A549 (cell line): ENCODE measurements around the gene TM2D3. TPM values are rescaled to one million over a fixed set of nuclear protein-coding genes. Genes with fewer than 3 reads are reported as not detected.

ENCODE experiments used
- ATAC-seq, 2 experiments: fragments of 200-7000 bp in 1 of 2; fragments of >200 bp in 1 of 2; cut with Nextera tagmentation in 1 of 2; cut with Tn5 transposase in 1 of 2; 3 replicates each; pipeline versions ENCODE4 v1.8.0 to v1.9.1; 2018 to 2020; ENCODE audit warnings: mild to moderate bottlenecking in 1 of 2, moderate library complexity in 1 of 2
- CTCF ChIA-PET: fragments of 300-600 bp; sonication (Branson Sonifier 250); formaldehyde crosslinking; extraction: SDS; loops from one replicate; lab custom pipeline; 2021; ENCODE audit warnings: antibody characterized with exemption, inconsistent platforms; lab: Yijun Ruan, JAX
- POLR2A ChIA-PET: fragments of 350-600 bp; formaldehyde crosslinking; extraction: SDS; loops from one replicate; lab custom pipeline; 2021; ENCODE audit warnings: antibody characterized with exemption, inconsistent platforms; lab: Yijun Ruan, JAX
- DNase-seq, 2 experiments: peaks; one replicate each; pipeline versions ENCODE4 v3.0.0 to v3.0.0-alpha.2; 2011 to 2016; ENCODE audit warnings: low read depth in 1 of 2, low spot score in 1 of 2
- FAIRE-seq: peaks from 2 replicates; lab custom pipeline; 2011; peaks lifted over from hg19 to GRCh38; lab: Jason Lieb, UNC
- H3K27ac ChIP-seq, 2 experiments: fragments of >200 bp; sonication (Bioruptor Twin); formaldehyde crosslinking; 3 replicates each; pipeline ENCODE4 v1.5.1; 2016 to 2017
- H3K4me1 ChIP-seq: fragments of >200 bp; sonication (Bioruptor Twin); formaldehyde crosslinking; 3 replicates; pipeline ENCODE4 v1.6.1; 2016
- H3K4me2 ChIP-seq: fragments of >200 bp; sonication (Bioruptor Twin); formaldehyde crosslinking; 3 replicates; pipeline ENCODE4 v1.6.1; 2016
- H3K4me3 ChIP-seq: fragments of >200 bp; sonication (Bioruptor Twin); formaldehyde crosslinking; 3 replicates; pipeline ENCODE4 v1.5.1; 2016
- H3K9me3 ChIP-seq: fragments of >200 bp; sonication (Bioruptor Twin); formaldehyde crosslinking; 3 replicates; pipeline ENCODE4 v1.6.1; 2016
- BCL3 ChIP-seq: fragments of >200 bp; sonication (Bioruptor Twin); formaldehyde crosslinking; IDR thresholded peaks from 3 replicates; pipeline ENCODE4 v1.6.1; 2016
- BHLHE40 ChIP-seq: IDR thresholded peaks from 2 replicates; pipeline ENCODE4 v1.6.1; 2012; ENCODE audit warnings: low read depth, low read length, inconsistent platforms
- CBX8 ChIP-seq: fragments of 200-600 bp; sonication (generic); IDR thresholded peaks from 2 replicates; pipeline ENCODE4 v1.6.1; 2016
- CEBPB ChIP-seq, 2 experiments: fragments of >200 bp in 1 of 2; sonication (Bioruptor Twin) in 1 of 2; formaldehyde crosslinking in 1 of 2; IDR thresholded peaks; 2 replicates each; pipeline ENCODE4 v1.6.1; 2012 to 2016
- CHD2 ChIP-seq: fragments of 150-350 bp; IDR thresholded peaks from 2 replicates; pipeline ENCODE4 v1.6.1; 2014; ENCODE audit warnings: low read length; ENCODE audit not compliant: partially characterized antibody
- CTCF ChIP-seq: fragments of >200 bp; sonication (Bioruptor Twin); formaldehyde crosslinking; IDR thresholded peaks from 3 replicates; pipeline ENCODE4 v1.5.1; 2016
- E2F6 ChIP-seq: IDR thresholded peaks from 2 replicates; pipeline ENCODE4 v1.6.1; 2012; ENCODE audit warnings: low read depth, borderline replicate concordance
- EHMT2 ChIP-seq: fragments of 200-600 bp; sonication (generic); IDR thresholded peaks from 2 replicates; pipeline ENCODE4 v1.6.1; 2016; ENCODE audit warnings: antibody characterized with exemption, low read depth, mild to moderate bottlenecking, moderate library complexity
- HES2 ChIP-seq: fragments of >200 bp; sonication (Bioruptor Twin); formaldehyde crosslinking; IDR thresholded peaks from 2 replicates; pipeline ENCODE4 v1.6.1; 2016
- HOXA7 ChIP-seq: fragments of 250-450 bp; sonication (Bioruptor Pico); IDR thresholded peaks from 2 replicates; pipeline ENCODE4 v1.5.0; 2020; ENCODE audit warnings: mild to moderate bottlenecking, moderate library complexity
- HOXB5 ChIP-seq: fragments of 250-450 bp; sonication (Bioruptor Pico); IDR thresholded peaks from 2 replicates; pipeline ENCODE4 v1.5.0; 2020; ENCODE audit warnings: mild to moderate bottlenecking, moderate library complexity
- JUN ChIP-seq, 2 experiments: fragments of >200 bp; sonication (Bioruptor Twin); formaldehyde crosslinking; IDR thresholded peaks; 2 replicates in 1 of 2; 3 replicates in 1 of 2; pipeline ENCODE4 v1.6.1; 2016 to 2017
- JUNB ChIP-seq: fragments of >200 bp; sonication (Bioruptor Twin); formaldehyde crosslinking; IDR thresholded peaks from 2 replicates; pipeline ENCODE4 v1.6.1; 2016
- KDM1A ChIP-seq: fragments of 200-600 bp; sonication (generic); IDR thresholded peaks from 2 replicates; pipeline ENCODE4 v1.6.1; 2016; ENCODE audit warnings: low read depth, mild to moderate bottlenecking
- KDM5A ChIP-seq: fragments of 200-600 bp; sonication (generic); IDR thresholded peaks from 2 replicates; pipeline ENCODE4 v1.6.1; 2016; ENCODE audit warnings: antibody characterized with exemption, mild to moderate bottlenecking
- POLR2AphosphoS2 ChIP-seq: conservative IDR thresholded peaks from 2 replicates; pipeline ENCODE4 v1.6.1; 2012; ENCODE audit warnings: low read length, improper control_type of control experiment, inconsistent platforms
- RAD21 ChIP-seq, 2 experiments: fragments of >200 bp in 1 of 2; sonication (Bioruptor Twin) in 1 of 2; formaldehyde crosslinking in 1 of 2; IDR thresholded peaks in 1 of 2; conservative IDR thresholded peaks in 1 of 2; 2 replicates in 1 of 2; 3 replicates in 1 of 2; pipeline ENCODE4 v1.6.1; 2012 to 2018; ENCODE audit warnings: inconsistent platforms in 1 of 2
- RCOR1 ChIP-seq: fragments of 150-350 bp; IDR thresholded peaks from 2 replicates; pipeline ENCODE4 v1.6.1; 2014; ENCODE audit warnings: antibody characterized with exemption, low read length, low read depth
- RNF2 ChIP-seq: fragments of 200-600 bp; sonication (generic); IDR thresholded peaks from 2 replicates; pipeline ENCODE4 v1.6.1; 2016; ENCODE audit warnings: low read depth, mild to moderate bottlenecking, antibody characterized with exemption, moderate library complexity, borderline replicate concordance
- SMC3 ChIP-seq: fragments of >200 bp; sonication (Bioruptor Twin); formaldehyde crosslinking; IDR thresholded peaks from 3 replicates; pipeline ENCODE4 v1.6.1; 2018; ENCODE audit warnings: inconsistent platforms
- USF2 ChIP-seq: fragments of 450-650 bp; IDR thresholded peaks from 2 replicates; pipeline ENCODE4 v1.6.1; 2014; ENCODE audit warnings: antibody characterized with exemption
- WGBS: methylation state at CpG from one replicate; pipeline ENCODE4 v1.1.6; 2017; ENCODE audit errors: missing lambda C conversion rate; 5-methylcytosine and 5-hydroxymethylcytosine counted together
- polyA plus RNA-seq, 4 experiments: library from polyadenylated mRNA; depleted of rRNA in 3 of 4; stranded (reverse); fragments of >200 nt; fragmentation: RNase III in 1 of 4; extraction: RNeasy Plus Mini Kit Qiagen cat#74134 plus additional on column Dnase treatment in 1 of 4; gene quantifications; 2 replicates in 3 of 4; 3 replicates in 1 of 4; pipeline ENCODE4 v1.2.3, GENCODE V29; 2011 to 2017

The TM2D3 gene
- polyA plus RNA-seq, 2 of the 4 experiments (the other 2 are of a cell fraction): 39.6 to 76.6 TPM

- TF ChIP-seq USF2 (no peak), RNF2 (no peak), CBX8 (no peak), POLR2AphosphoS2 (no peak)
Observed at GRCh38 chr15:101608201-101608600, 44.0 kb downstream of the TM2D3 start (continued).

GRCh38 chr15:101607108-101607507, 45.1 kb downstream of the TM2D3 start:
- DNase-seq (no peak), FAIRE-seq (peak; percentile 68)

More at GRCh38 chr15:101607108-101607507, 45.1 kb downstream of the TM2D3 start:
- POLR2A ChIA-PET: no interaction called here
- H3K9me3 ChIP-seq: no peaks in the 10 kb centered on the region
- H3K4me3 ChIP-seq: no peak overlapping the region
- H3K4me2 ChIP-seq: no peak overlapping the region
- no peak for TF ChIP-seq RCOR1
- no peak for TF ChIP-seq SMC3
- TF ChIP-seq KDM1A: no peak
- no peak for TF ChIP-seq BCL3
- no peak for TF ChIP-seq BHLHE40
- no peak for TF ChIP-seq E2F6
- no peak for TF ChIP-seq EHMT2
- no peak for TF ChIP-seq JUNB
- no peak for TF ChIP-seq KDM5A
- TF ChIP-seq RAD21 (conservative IDR thresholded peaks at IDR 0.05 in 1 of 2, IDR thresholded peaks at IDR 0.05 in 1 of 2): no peak
- no peak for TF ChIP-seq JUN (IDR thresholded peaks at IDR 0.05)
- TF ChIP-seq CEBPB (IDR thresholded peaks at IDR 0.05): no peak
- no peak for TF ChIP-seq HOXB5 (CRISPR knock-in tag)
- TF ChIP-seq POLR2AphosphoS2: no peak
- TF ChIP-seq CTCF: no peak
- TF ChIP-seq RNF2: no peak
- no peak for TF ChIP-seq HES2
- TF ChIP-seq CHD2: no peak
- TF ChIP-seq HOXA7: no peak
- TF ChIP-seq, all 56 proteins: peak for 0
- no peak for ATAC-seq
- CTCF ChIA-PET: interaction anchor here (1.1 to 2.6 kb wide), 3 partner anchors 8 to 14 kb away, joined by 3 to 10 read pairs (median 5); no protein-coding TSS in a partner anchor
- 46% methylated on average over 2 of the region's 2 CpGs for WGBS
- Histone ChIP-seq H3K27ac (no peak overlapping the region), H3K4me1 (no peaks in the 10 kb centered on the region)
